ENCODE measurements around the gene SPATA46.

The SPATA46 gene

DNA sequence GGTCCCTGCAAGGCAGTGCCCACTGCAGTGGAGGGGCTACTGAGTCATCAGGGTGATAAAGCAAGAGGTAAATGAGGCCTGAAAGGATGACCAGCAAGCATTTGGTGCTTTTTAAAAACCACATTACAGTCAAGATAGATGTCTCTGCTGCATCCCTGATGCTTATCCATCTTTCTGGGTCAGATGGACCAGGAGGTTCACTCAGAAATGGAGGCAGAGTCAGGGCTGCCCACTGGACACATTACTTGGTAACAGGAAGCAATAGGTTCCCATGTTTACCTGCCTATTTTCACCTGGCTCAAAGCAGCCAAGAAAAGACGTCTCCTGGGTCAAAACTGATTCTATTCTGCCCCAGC, 3.6 kb downstream of the SPATA46 start:
- Mint-ChIP-seq H3K9me3 (no peaks in the 10 kb centered on the region), H3K4me1 (ENCODE audit: low read depth) (no peaks in the 10 kb centered on the region), H3K36me3 (ENCODE audit: low read depth) (no peaks in the 10 kb centered on the region), H3K27me3 (no peaks in the 10 kb centered on the region), H3K27ac (no peak overlapping the region), H3K4me3 (no peak overlapping the region)
- intact Hi-C loops (cut with micrococcal nuclease), result no loop called here

DNA sequence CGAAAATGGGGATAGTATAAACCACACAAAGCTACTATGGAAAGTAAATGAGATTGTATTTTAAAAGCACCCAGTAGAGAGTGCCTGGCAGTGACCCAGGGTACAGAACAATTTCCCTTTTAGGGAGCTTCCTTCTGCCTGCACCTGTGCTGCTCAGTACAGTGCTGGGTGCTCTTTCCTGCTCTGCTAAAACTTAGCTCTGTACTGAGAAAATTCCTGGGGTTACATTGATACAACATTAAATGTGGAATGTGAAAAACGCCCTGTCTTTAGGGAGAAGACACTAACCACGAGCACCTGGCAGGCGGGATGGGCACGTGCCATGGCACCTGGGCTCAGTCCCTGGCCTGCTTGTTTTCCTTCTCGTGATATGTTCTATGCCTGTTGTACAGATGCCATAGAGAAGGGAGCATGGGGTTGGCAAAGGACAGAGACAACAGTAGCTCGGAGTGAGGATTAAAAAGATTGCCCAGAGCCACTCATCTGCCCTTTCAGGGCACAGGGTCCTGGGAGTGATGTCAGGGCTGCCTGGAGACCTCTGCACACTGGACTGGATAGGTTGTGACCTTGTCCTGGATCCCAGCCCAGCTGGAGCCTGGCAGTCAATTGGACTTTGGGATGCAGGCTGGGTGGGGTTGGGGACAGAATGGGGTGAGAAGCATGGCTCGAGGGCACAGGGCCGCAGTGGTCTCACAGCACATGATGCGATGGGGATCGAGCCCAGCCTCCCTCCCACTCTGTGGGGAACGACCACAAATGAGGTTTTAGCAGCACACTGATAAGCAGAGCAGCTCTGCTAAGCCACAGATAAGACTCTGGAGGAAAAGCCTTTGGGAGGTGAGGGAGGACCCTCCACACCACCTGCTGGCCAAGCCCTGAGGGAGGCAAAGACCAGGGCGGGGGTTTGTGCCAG, 4.2 kb downstream of the SPATA46 start:
- Mint-ChIP-seq H3K9me3 (no peaks in the 10 kb centered on the region), H3K36me3 (ENCODE audit: low read depth) (no peaks in the 10 kb centered on the region), H3K4me3 (no peak overlapping the region), H3K4me1 (ENCODE audit: low read depth) (no peaks in the 10 kb centered on the region), H3K27ac (no peak overlapping the region), H3K27me3 (no peaks in the 10 kb centered on the region)
- intact Hi-C loops (cut with micrococcal nuclease), result no loop called here

DNA sequence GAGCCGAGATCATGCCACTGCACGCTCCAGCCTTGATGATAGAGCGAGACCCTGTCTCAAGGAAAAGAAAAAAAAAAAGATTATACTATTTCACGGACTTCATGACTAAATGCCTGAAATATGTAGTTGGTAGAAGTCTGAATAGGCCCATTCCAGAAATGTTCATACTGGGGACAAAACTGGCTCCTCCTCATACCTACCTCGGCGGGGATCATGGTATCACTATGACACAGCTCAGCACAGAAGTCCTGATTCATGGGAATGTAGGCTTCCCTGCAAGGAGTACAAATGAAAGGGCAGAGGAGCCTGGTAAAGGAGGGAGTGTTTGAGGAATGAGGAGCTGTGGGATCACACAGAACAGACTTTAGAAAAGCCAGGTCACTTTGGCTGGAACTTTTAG, 5.0 kb downstream of the SPATA46 start:
- H3K27ac Mint-ChIP-seq, result no peak overlapping the region
- H3K9me3 Mint-ChIP-seq, result no peaks in the 10 kb centered on the region
- H3K4me3 Mint-ChIP-seq, result no peak overlapping the region
- intact Hi-C loops (cut with micrococcal nuclease), result no loop called here
- no peaks in the 10 kb centered on the region for H3K27me3 Mint-ChIP-seq
- H3K36me3 Mint-ChIP-seq (ENCODE audit: low read depth), result no peaks in the 10 kb centered on the region
- no peaks in the 10 kb centered on the region for H3K4me1 Mint-ChIP-seq (ENCODE audit: low read depth)

GRCh38 chr1:162370721-162371120, 5.9 kb downstream of the SPATA46 start:
- H3K4me1 Mint-ChIP-seq (ENCODE audit: low read depth), result no peaks in the 10 kb centered on the region
- H3K4me3 Mint-ChIP-seq, result no peak overlapping the region
- intact Hi-C loops (cut with micrococcal nuclease), result no loop called here
- H3K27ac Mint-ChIP-seq, result no peak overlapping the region
- no peaks in the 10 kb centered on the region for H3K36me3 Mint-ChIP-seq (ENCODE audit: low read depth)
- no peaks in the 10 kb centered on the region for H3K9me3 Mint-ChIP-seq
- no peaks in the 10 kb centered on the region for H3K27me3 Mint-ChIP-seq

GRCh38 chr1:162370161-162370560, 6.5 kb downstream of the SPATA46 start:
- Mint-ChIP-seq H3K27ac (no peak overlapping the region), H3K4me1 (ENCODE audit: low read depth) (no peaks in the 10 kb centered on the region), H3K4me3 (no peak overlapping the region), H3K27me3 (peaks cover 3% of the 10 kb centered on the region), H3K9me3 (no peaks in the 10 kb centered on the region), H3K36me3 (ENCODE audit: low read depth) (no peaks in the 10 kb centered on the region)
- intact Hi-C loops (cut with micrococcal nuclease), result no loop called here

DNA sequence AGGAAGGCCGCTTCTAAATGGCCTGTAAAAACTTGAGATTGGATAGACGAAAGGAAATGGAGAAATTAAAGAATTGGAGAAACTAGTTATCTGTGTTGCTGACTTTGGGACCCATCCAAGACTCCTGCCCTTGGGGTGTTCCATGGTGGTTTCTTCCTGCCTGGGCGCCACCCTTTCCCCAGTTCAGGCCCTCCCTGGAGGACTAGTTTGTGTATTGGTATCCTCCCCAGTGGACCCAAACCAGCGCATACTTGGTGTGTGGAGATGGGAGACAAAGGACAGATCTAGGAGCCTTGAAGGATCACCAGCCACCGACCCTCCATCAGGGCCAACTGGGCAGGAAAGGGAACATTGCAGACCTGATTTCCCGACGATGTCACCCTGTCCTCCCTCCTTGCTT, 7.1 kb downstream of the SPATA46 start:
- Mint-ChIP-seq H3K9me3 (no peaks in the 10 kb centered on the region), H3K4me3 (no peak overlapping the region), H3K36me3 (ENCODE audit: low read depth) (no peaks in the 10 kb centered on the region), H3K4me1 (ENCODE audit: low read depth) (no peaks in the 10 kb centered on the region), H3K27me3 (peaks cover 3% of the 10 kb centered on the region), H3K27ac (no peak overlapping the region)
- intact Hi-C loops (cut with micrococcal nuclease), result no loop called here

- Mint-ChIP-seq H3K27me3 (peaks cover 3% of the 10 kb centered on the region), H3K27ac (no peak overlapping the region), H3K4me1 (ENCODE audit: low read depth) (no peaks in the 10 kb centered on the region), H3K4me3 (no peak overlapping the region), H3K9me3 (no peaks in the 10 kb centered on the region), H3K36me3 (ENCODE audit: low read depth) (no peaks in the 10 kb centered on the region)
- intact Hi-C loops (cut with micrococcal nuclease), result no loop called here
These were observed 8.2 kb downstream of the SPATA46 start for GRCh38 chr1:162368451-162368850.

GRCh38 chr1:162367772-162368171, 8.9 kb downstream of the SPATA46 start:
- Mint-ChIP-seq H3K27me3 (peaks cover 3% of the 10 kb centered on the region), H3K4me1 (ENCODE audit: low read depth) (no peaks in the 10 kb centered on the region), H3K4me3 (no peak overlapping the region), H3K9me3 (no peaks in the 10 kb centered on the region), H3K27ac (no peak overlapping the region), H3K36me3 (ENCODE audit: low read depth) (no peaks in the 10 kb centered on the region)
- intact Hi-C loops (cut with micrococcal nuclease), result no loop called here

- no peaks in the 10 kb centered on the region for H3K36me3 Mint-ChIP-seq (ENCODE audit: low read depth)
- peaks cover 3% of the 10 kb centered on the region for H3K27me3 Mint-ChIP-seq
- H3K27ac Mint-ChIP-seq, result no peak overlapping the region
- H3K4me1 Mint-ChIP-seq (ENCODE audit: low read depth), result no peaks in the 10 kb centered on the region
- H3K9me3 Mint-ChIP-seq, result no peaks in the 10 kb centered on the region
- no peak overlapping the region for H3K4me3 Mint-ChIP-seq
- intact Hi-C loops (cut with micrococcal nuclease), result no loop called here
These were observed 9.6 kb downstream of the SPATA46 start for GRCh38 chr1:162367073-162367472.

DNA sequence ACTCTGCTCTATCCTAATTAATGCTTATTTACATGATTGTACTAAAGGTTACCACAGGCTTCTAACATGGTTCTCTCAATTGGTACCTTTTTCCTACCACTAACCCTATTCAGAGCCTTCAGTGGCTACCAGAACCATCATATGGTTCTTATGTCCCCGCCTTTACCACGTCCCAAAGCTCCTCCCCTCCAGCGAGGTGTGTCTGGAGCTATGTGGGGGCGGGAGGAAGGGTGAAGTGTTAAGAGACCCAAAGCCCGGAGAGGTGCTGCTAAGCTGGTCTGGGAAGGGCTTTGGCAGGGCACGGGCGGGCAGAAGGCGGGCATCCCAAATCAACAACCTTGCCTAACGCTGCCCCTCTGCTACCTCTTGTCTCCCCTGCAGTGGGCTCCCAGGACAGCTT, 10.0 kb downstream of the SPATA46 start:
- Mint-ChIP-seq H3K4me3 (no peak overlapping the region), H3K27ac (no peak overlapping the region), H3K4me1 (ENCODE audit: low read depth) (no peaks in the 10 kb centered on the region), H3K9me3 (no peaks in the 10 kb centered on the region), H3K36me3 (ENCODE audit: low read depth) (no peaks in the 10 kb centered on the region), H3K27me3 (peaks cover 3% of the 10 kb centered on the region)
- intact Hi-C loops (cut with micrococcal nuclease), result no loop called here

GRCh38 chr1:162366149-162366548, 10.5 kb downstream of the SPATA46 start:
- Mint-ChIP-seq H3K4me1 (ENCODE audit: low read depth) (no peaks in the 10 kb centered on the region), H3K9me3 (no peaks in the 10 kb centered on the region), H3K27me3 (peaks cover 3% of the 10 kb centered on the region), H3K36me3 (ENCODE audit: low read depth) (no peaks in the 10 kb centered on the region), H3K4me3 (no peak overlapping the region), H3K27ac (no peak overlapping the region)
- intact Hi-C loops (cut with micrococcal nuclease), result no loop called here

- Mint-ChIP-seq H3K36me3 (ENCODE audit: low read depth) (no peaks in the 10 kb centered on the region), H3K27ac (no peak overlapping the region), H3K9me3 (no peaks in the 10 kb centered on the region), H3K4me3 (no peak overlapping the region), H3K4me1 (ENCODE audit: low read depth) (no peaks in the 10 kb centered on the region), H3K27me3 (peaks cover 3% of the 10 kb centered on the region)
- intact Hi-C loops (cut with micrococcal nuclease), result no loop called here
These were observed 11.2 kb downstream of the SPATA46 start for GRCh38 chr1:162365284-162366020.

- Mint-ChIP-seq H3K4me3 (no peak overlapping the region), H3K4me1 (ENCODE audit: low read depth) (no peaks in the 10 kb centered on the region)
These were observed 12.2 kb downstream of the SPATA46 start for GRCh38 chr1:162364498-162364897.

GRCh38 chr1:162363823-162364222, 12.8 kb downstream of the SPATA46 start:
- Mint-ChIP-seq H3K4me3 (no peak overlapping the region), H3K36me3 (ENCODE audit: low read depth) (no peaks in the 10 kb centered on the region), H3K9me3 (no peaks in the 10 kb centered on the region), H3K27me3 (peaks cover 3% of the 10 kb centered on the region), H3K4me1 (ENCODE audit: low read depth) (no peaks in the 10 kb centered on the region), H3K27ac (no peak overlapping the region)
- intact Hi-C loops (cut with micrococcal nuclease), result no loop called here

More at GRCh38 chr1:162364498-162364897, 12.2 kb downstream of the SPATA46 start:
- H3K27me3 Mint-ChIP-seq, result peaks cover 3% of the 10 kb centered on the region
- no peaks in the 10 kb centered on the region for H3K9me3 Mint-ChIP-seq
- H3K36me3 Mint-ChIP-seq (ENCODE audit: low read depth), result no peaks in the 10 kb centered on the region
- H3K27ac Mint-ChIP-seq, result no peak overlapping the region
- intact Hi-C loops (cut with micrococcal nuclease), result no loop called here

All from dendritic cell treated with granulocyte-macrophage colony-stimulating factor and Interleukin-4, amounts not matched to agents 40 ng/mL and 50 ng/mL, for 4 days (primary cell).